GM23338 (cell line): ENCODE data around the gene IDH3A.

Experiments
- CTCF ChIP-seq, 2 experiments: fragments of 200-600 bp in 1 of 2; sonication (generic) in 1 of 2; conservative IDR thresholded peaks; 2 replicates each; pipeline versions ENCODE4 v1.5.1 to v1.6.1; 2016 to 2017; ENCODE audit warnings: antibody characterized with exemption in 2 of 2, low read depth in 2 of 2, mild to moderate bottlenecking in 2 of 2, moderate library complexity in 1 of 2
- EZH2 ChIP-seq: fragments of 200-600 bp; sonication (generic); IDR thresholded peaks from one replicate; pipeline ENCODE4 v1.8.0; 2017; ENCODE audit warnings: antibody characterized with exemption, mild to moderate bottlenecking, low read depth; ENCODE audit not compliant: unreplicated experiment
- EZH2phosphoT487 ChIP-seq: fragments of 200-600 bp; sonication (generic); IDR thresholded peaks from one replicate; pipeline ENCODE4 v1.8.1; 2018; ENCODE audit warnings: antibody characterized with exemption; ENCODE audit not compliant: unreplicated experiment
- POLR2AphosphoS5 ChIP-seq: IDR thresholded peaks from 2 replicates; pipeline ENCODE4 v1.6.1; 2016; ENCODE audit warnings: antibody characterized with exemption, low read depth

DNA sequence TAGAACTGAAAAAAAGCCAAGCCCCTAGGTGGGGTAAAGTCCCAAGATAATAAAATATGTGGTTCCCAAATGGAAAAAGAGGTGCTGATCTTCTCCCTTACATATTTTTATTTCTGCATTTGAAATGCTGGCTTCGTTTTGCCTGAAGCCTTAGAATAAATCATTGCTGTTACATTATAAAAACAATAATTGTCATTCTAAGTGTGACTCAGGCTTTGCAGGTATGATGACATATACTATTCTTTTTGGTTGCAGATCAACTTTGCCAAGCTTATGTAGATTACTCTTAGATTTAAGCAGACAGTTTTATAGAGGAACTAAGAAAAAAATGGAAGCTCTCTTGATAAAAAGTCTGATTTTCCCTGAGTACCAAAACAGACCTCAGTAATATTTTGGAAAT, 7.5 kb downstream of the IDH3A start:
- TF ChIP-seq CTCF (conservative IDR thresholded peaks at IDR 0.05; ENCODE audit: low read depth in 2 of 2), result no peak
- TF ChIP-seq EZH2phosphoT487, result no peak
- no peak for TF ChIP-seq EZH2
- TF ChIP-seq POLR2AphosphoS5, result no peak
